RWPE2 (cell line): ENCODE measurements around the gene SMIM35.

Source experiments
- ATAC-seq: fragments of 200-7000 bp; cut with Tn5 transposase; 3 replicates; pipeline ENCODE4 v1.9.1; 2021; ENCODE audit warnings: low read depth
- DNase-seq: peaks from one replicate; pipeline ENCODE4 v3.0.0-alpha.2; 2020; ENCODE audit warnings: low spot score
- H3K27ac ChIP-seq: fragments of 450-650 bp; 2 replicates; pipeline ENCODE4 v1.5.1; 2017; ENCODE audit warnings: mild to moderate bottlenecking; ENCODE audit not compliant: poor library complexity, severe bottlenecking
- H3K27me3 ChIP-seq: fragments of 250-450 bp; sonication (Bioruptor Pico); 2 replicates; pipeline ENCODE4 v1.5.1; 2021; ENCODE audit warnings: mild to moderate bottlenecking, moderate library complexity; ENCODE audit not compliant: insufficient read depth, poor library complexity, severe bottlenecking
- H3K36me3 ChIP-seq: fragments of 250-450 bp; sonication (Bioruptor Pico); 2 replicates; pipeline ENCODE4 v1.5.1; 2020; ENCODE audit warnings: low read depth, mild to moderate bottlenecking, moderate library complexity
- H3K4me1 ChIP-seq: fragments of 250-450 bp; sonication (Bioruptor Pico); 2 replicates; pipeline ENCODE4 v1.5.1; 2021; ENCODE audit warnings: mild to moderate bottlenecking, moderate library complexity; ENCODE audit not compliant: insufficient read depth, poor library complexity, severe bottlenecking
- H3K4me3 ChIP-seq: fragments of 250-450 bp; sonication (Bioruptor Pico); 2 replicates; pipeline ENCODE4 v1.5.1; 2021; ENCODE audit warnings: mild to moderate bottlenecking, moderate library complexity; ENCODE audit not compliant: severe bottlenecking
- H3K9me3 ChIP-seq: fragments of 250-450 bp; sonication (Bioruptor Pico); 2 replicates; pipeline ENCODE4 v1.5.1; 2021; ENCODE audit warnings: mild to moderate bottlenecking, moderate library complexity; ENCODE audit not compliant: severe bottlenecking
- TF ChIP-seq, protein P1 (sequence below): fragments of 450-650 bp; IDR thresholded peaks from one replicate; pipeline ENCODE4 v1.5.1; 2017; ENCODE audit warnings: mild to moderate bottlenecking, moderate library complexity; ENCODE audit not compliant: poor library complexity, severe bottlenecking

Gene SMIM35

DNA sequence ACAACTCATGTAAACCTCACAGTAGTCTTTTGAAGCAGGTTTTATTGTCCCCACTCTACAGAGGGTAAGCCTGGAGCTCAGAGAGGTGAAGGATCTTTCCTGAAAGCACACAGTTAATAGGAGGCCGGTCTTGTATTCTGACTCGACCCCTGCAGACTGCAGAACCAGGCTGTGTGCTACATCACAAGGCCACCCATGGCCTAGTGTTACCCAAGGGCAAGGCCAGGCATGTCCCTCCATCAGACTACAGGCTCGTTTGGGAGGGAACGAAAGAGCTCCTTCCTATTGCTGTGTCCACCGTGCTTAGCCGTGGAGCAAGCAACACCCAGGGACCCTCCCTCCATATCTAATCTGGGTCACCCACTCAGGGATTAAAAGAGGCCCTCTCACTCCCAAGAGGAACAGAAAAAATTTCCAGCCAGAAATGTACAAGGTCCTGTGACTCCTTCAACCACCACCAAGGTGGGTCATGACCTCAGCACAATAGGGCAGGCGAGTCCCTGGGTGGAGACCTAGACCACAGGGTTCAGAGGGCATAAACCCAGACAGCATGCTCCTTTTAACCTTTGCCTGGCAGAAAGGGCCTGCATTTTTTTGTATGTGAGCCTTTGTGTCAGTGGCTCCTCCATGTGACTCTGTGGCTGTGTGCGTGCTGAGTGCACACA, 6.3 kb upstream of the SMIM35 start:
- Histone ChIP-seq H3K4me1 (no peaks in the 10 kb centered on the region), H3K4me3 (no peak overlapping the region), H3K9me3 (no peaks in the 10 kb centered on the region), H3K27me3 (no peaks in the 10 kb centered on the region), H3K27ac (no peak overlapping the region), H3K36me3 (no peaks in the 10 kb centered on the region)
- DNase-seq (no peak), ATAC-seq (no peak)
- TF ChIP-seq, protein P1, sequence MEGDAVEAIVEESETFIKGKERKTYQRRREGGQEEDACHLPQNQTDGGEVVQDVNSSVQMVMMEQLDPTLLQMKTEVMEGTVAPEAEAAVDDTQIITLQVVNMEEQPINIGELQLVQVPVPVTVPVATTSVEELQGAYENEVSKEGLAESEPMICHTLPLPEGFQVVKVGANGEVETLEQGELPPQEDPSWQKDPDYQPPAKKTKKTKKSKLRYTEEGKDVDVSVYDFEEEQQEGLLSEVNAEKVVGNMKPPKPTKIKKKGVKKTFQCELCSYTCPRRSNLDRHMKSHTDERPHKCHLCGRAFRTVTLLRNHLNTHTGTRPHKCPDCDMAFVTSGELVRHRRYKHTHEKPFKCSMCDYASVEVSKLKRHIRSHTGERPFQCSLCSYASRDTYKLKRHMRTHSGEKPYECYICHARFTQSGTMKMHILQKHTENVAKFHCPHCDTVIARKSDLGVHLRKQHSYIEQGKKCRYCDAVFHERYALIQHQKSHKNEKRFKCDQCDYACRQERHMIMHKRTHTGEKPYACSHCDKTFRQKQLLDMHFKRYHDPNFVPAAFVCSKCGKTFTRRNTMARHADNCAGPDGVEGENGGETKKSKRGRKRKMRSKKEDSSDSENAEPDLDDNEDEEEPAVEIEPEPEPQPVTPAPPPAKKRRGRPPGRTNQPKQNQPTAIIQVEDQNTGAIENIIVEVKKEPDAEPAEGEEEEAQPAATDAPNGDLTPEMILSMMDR: no peak

DNA sequence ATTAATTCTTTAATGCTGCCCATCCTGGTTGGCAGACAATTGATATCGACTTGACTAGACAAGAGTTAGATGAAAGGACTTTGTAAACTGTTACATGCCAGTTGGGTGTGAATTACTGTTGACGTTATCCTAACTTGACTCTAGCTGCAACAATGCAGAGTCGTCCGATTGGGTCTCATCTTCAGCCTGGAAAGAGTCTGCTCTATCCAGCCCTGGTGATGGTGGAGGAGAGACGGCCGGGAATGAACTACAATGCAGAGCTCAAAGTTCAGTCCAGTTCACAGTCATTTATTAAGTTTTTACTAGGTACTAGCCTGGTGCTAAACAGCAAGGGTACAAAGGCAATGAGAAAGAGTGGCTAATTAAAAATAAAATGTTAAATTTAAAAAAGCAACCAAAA, 4.9 kb upstream of the SMIM35 start:
- Histone ChIP-seq H3K4me1 (no peaks in the 10 kb centered on the region), H3K9me3 (no peaks in the 10 kb centered on the region), H3K27ac (no peak overlapping the region), H3K36me3 (no peaks in the 10 kb centered on the region), H3K27me3 (no peaks in the 10 kb centered on the region), H3K4me3 (no peak overlapping the region)
- TF ChIP-seq, protein P1: no peak
- DNase-seq (no peak), ATAC-seq (no peak)

DNA sequence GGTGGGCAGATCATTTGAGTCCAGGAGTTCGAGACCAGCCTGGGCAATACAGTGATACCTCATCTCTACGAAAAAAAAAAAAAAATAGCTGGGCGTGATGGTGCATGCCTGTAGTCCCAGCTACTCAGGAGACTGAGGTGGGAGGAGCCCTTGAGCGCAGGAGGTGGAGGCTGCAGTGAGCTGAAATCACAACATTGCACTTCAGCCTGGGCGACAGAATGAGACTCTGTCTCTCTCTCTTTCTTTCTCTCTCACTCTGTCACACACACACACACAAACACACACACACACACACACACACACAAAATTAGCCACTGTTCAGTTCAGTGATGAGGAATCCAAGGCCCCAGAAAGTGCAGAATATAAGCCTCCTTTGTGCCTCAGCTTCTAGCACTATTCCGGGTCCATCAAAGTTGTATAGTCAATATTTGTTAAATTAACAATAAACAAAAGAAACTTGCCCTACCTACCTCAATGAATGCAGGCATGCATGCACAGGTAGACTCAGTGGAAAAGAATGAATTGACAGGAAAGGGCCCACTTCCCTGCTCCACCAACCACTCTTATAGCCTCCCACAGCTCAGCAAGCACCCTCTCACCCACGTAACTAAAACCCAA, 3.9 kb upstream of the SMIM35 start:
- H3K4me3 ChIP-seq: no peak overlapping the region
- DNase-seq (no peak), ATAC-seq (no peak)
- no peaks in the 10 kb centered on the region for H3K9me3 ChIP-seq
- TF ChIP-seq, protein P1: no peak
- H3K27me3 ChIP-seq: no peaks in the 10 kb centered on the region
- H3K4me1 ChIP-seq: no peaks in the 10 kb centered on the region
- no peaks in the 10 kb centered on the region for H3K36me3 ChIP-seq
- no peak overlapping the region for H3K27ac ChIP-seq

DNA sequence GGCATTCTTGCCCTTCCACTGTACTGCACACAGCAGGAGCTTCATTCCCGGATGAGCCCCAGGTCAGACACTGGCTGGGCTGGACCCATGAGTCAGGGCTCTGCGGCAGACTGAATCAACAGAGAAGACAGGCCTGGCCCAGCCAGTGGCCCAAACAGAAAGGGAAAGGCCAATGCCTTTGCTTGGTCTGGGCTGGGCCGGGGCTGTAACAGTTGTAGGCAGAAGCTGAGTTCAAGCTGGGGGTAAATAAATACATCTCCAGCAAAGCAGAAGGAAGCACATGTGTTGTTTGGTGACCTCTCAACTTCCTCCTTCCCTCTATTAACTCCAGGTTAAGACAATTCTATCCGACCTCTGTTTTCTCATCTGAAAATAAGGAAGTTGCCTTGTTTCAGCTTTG, 1.8 kb upstream of the SMIM35 start:
- no peaks in the 10 kb centered on the region for H3K36me3 ChIP-seq
- DNase-seq (no peak), ATAC-seq (peak; percentile 38; the same call in 1 of the 3 replicates)
- no peaks in the 10 kb centered on the region for H3K4me1 ChIP-seq
- H3K4me3 ChIP-seq: no peak overlapping the region
- H3K9me3 ChIP-seq: no peaks in the 10 kb centered on the region
- TF ChIP-seq, protein P1: no peak
- no peak overlapping the region for H3K27ac ChIP-seq
- H3K27me3 ChIP-seq: no peaks in the 10 kb centered on the region

DNA sequence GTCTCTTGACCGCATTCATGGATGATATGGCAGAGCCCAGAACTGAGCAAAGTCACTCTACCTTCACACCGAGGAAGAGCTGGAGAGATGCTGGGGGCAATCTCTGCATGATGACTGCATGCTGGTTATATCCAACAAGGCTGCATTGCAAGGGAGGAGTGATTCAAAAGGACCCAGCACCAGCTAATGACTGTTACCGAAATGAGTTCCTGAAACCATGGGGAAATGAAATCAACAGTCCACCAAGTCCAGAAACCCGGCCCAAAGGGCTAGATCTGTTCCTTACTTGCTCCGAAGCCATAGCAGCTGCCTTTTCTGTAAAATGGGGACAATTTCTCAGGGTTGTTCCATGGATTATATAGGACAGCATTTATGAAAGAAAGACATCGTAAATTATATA, 1.2 kb upstream of the SMIM35 start:
- Histone ChIP-seq H3K27ac (no peak overlapping the region), H3K27me3 (no peaks in the 10 kb centered on the region), H3K36me3 (no peaks in the 10 kb centered on the region), H3K9me3 (no peaks in the 10 kb centered on the region), H3K4me3 (no peak overlapping the region), H3K4me1 (no peaks in the 10 kb centered on the region)
- DNase-seq (no peak), ATAC-seq (no peak)
- TF ChIP-seq, protein P1: no peak
